GM12872 (cell line): Measurements from ENCODE around the gene CHERP.
A peak's percentile ranks its signal among the peaks of the same experiment; 100 is the strongest.

ENCODE experiments used
- TF ChIP-seq, protein P1 (sequence below): IDR thresholded peaks from 3 replicates; pipeline ENCODE4 v1.5.1; 2011; ENCODE audit warnings: low read depth, mild to moderate bottlenecking, low read length, moderate library complexity; ENCODE audit not compliant: insufficient read depth

CHERP gene

GRCh38 chr19:16581145-16581970, 39.1 kb upstream of the CHERP start:
- TF ChIP-seq, protein P1, sequence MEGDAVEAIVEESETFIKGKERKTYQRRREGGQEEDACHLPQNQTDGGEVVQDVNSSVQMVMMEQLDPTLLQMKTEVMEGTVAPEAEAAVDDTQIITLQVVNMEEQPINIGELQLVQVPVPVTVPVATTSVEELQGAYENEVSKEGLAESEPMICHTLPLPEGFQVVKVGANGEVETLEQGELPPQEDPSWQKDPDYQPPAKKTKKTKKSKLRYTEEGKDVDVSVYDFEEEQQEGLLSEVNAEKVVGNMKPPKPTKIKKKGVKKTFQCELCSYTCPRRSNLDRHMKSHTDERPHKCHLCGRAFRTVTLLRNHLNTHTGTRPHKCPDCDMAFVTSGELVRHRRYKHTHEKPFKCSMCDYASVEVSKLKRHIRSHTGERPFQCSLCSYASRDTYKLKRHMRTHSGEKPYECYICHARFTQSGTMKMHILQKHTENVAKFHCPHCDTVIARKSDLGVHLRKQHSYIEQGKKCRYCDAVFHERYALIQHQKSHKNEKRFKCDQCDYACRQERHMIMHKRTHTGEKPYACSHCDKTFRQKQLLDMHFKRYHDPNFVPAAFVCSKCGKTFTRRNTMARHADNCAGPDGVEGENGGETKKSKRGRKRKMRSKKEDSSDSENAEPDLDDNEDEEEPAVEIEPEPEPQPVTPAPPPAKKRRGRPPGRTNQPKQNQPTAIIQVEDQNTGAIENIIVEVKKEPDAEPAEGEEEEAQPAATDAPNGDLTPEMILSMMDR, result peak; percentile 11; the same call in 1 of the 3 replicates

GRCh38 chr19:16579381-16579780, 37.1 kb upstream of the CHERP start:
- TF ChIP-seq, protein P1, result no peak

GRCh38 chr19:16577531-16577985, 35.3 kb upstream of the CHERP start:
- TF ChIP-seq, protein P1, result no peak

DNA sequence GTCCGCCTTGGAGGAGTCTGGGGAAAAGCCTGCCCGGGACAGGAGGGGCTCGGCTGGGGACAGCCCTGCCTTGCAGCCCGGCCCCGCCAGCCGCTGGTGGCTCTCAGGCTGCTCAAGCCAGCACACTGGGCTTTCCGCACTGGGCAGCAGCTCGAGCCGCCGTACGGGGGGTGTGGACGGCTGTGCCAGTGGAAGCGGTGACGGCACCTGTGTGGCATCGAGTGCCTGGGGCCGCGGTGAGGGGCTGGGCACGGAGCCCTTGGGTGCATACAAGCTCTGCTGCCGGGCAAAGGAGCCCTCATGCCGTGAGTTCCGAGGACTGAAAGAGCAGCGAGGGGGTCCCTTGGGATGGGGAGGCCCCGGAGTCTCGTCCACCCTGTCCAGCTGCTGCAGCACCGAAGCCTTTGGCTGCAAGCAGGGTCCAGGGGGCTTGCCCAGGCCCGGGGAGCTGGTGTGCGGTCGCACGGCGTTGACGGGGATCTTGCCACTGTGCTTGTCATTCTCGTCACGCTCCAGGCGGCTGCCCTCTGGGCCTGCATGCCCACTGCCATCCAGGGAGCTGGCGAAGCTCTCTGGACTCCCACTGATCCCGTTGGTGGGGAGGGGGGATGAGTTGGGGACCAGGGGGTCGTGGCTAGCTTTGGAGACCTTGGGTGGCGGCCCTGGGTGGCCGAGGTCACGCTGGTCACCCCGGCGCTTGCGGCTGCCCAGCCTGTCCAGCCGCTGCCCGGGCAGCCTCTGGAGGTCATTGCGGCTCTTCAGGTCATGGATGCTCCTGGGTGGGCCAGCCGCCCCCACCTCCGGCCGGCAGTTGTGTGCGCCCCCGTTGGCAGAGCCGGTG, 34.7 kb upstream of the CHERP start:
- TF ChIP-seq, protein P1, result no peak

DNA sequence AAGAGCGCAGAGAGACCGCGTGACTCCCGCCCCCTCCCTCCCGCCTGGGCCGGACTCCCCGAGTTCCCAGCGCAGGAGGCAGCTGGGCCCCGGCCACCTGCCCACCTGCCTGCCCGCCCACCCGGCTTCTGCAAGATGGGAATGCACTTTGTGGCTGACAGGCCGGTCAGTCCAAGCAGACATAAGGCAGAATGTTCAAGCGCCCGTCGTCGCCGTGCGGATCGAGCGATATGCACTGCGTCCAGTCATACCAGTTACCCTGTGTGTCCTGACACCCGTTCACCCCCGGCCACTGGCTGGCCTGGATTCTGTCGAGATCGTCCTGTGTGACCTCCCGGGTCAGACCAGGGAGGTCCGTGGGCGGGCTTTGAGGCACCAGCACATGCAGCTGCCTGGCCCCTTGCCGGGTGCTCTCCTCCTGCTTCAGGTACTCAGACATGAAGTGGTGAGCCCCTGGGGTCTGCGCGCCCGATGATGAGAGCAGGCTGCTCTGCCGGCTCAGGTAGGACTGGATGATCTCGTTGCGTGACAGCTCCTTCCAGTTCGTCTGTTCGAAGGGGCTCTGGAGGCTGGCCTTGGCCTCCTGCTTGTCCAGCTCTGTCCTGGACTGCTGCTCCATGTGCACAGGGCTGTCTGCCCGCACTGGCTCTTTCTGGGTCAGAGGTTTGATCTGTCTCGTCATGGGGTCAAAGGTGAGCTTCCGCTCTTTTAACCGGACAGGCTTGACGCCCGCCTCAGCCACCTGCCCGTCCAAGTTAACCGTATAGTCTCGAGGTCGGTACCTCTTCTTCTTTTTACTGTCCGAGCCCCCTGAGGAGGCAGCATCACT, 33.8 kb upstream of the CHERP start:
- TF ChIP-seq, protein P1, result no peak

DNA sequence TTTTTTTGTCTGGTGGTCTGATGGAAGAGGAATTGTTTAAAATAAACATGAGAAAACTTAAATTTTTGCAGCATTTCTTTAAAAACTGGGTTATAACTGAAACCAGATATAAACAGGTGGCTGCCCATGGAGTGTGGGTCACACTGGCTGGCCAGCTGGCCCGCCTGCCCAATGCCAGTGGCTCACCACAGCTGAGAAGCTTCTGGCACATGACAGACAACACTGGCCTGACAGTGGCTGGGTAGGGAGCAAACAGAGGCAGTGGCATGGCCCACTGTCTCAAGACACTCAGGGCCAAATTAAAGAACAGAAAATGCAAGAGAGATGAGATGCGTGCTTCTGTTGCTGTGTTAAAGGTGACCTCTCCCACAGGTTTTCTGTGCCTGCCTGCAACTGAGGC, 33.0 kb upstream of the CHERP start:
- TF ChIP-seq, protein P1, result no peak

DNA sequence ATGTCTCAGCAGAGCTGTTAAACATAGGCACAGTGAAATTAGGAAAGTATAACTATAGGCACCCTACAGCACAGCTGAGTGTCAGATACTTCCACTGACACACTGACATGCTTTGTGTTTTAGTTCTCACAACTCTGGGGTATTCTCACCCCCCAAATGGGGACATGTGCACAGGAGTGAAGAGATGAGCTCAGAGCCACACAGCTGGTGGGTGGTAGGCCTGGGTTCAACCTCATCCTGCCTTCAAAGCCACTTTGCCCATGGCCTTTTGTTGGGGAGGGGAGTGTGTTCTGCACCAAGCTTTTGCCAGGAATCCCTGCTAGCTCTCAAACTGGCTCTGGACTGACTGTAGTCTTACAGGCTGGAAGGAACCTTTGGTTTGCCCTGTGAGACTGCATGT, 31.7 kb upstream of the CHERP start:
- TF ChIP-seq, protein P1, result no peak
